Measurements from ENCODE around the gene TBX2. TPM values are rescaled to one million over a fixed set of nuclear protein-coding genes. Genes with fewer than 3 reads are reported as not detected.

Gene TBX2
- total and polyA plus RNA-seq, 2 experiments from 2014 or later = 212 to 228 TPM

- Histone ChIP-seq H3K9me3 (ENCODE audit: low read depth) (no peaks in the 10 kb centered on the region), H3K27ac (no peak overlapping the region), H3K27me3 (peaks cover 88% of the 10 kb centered on the region), H3K36me3 (no peaks in the 10 kb centered on the region), H3K4me1 (ENCODE audit: low read depth) (no peaks in the 10 kb centered on the region), H3K4me3 (no peak overlapping the region)
- TF ChIP-seq, protein P1, sequence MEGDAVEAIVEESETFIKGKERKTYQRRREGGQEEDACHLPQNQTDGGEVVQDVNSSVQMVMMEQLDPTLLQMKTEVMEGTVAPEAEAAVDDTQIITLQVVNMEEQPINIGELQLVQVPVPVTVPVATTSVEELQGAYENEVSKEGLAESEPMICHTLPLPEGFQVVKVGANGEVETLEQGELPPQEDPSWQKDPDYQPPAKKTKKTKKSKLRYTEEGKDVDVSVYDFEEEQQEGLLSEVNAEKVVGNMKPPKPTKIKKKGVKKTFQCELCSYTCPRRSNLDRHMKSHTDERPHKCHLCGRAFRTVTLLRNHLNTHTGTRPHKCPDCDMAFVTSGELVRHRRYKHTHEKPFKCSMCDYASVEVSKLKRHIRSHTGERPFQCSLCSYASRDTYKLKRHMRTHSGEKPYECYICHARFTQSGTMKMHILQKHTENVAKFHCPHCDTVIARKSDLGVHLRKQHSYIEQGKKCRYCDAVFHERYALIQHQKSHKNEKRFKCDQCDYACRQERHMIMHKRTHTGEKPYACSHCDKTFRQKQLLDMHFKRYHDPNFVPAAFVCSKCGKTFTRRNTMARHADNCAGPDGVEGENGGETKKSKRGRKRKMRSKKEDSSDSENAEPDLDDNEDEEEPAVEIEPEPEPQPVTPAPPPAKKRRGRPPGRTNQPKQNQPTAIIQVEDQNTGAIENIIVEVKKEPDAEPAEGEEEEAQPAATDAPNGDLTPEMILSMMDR (IDR thresholded peaks at IDR 0.05; ENCODE audit: low read depth, low read length) = no peak
- DNase-seq (ENCODE audit: low read depth in 1 of 2, low spot score in 1 of 2) = no peak
Observed at GRCh38 chr17:61450641-61451537, 51.2 kb downstream of the TBX2 start.

GRCh38 chr17:61451538-61452300 is 52.1 kb downstream of the TBX2 start:
- DNase-seq (ENCODE audit: low read depth in 1 of 2, low spot score in 1 of 2) = peak in 1 of 2 donors; percentile 13
- no peak overlapping the region for H3K27ac ChIP-seq
- H3K9me3 ChIP-seq (ENCODE audit: low read depth) = no peaks in the 10 kb centered on the region
- H3K4me1 ChIP-seq (ENCODE audit: low read depth) = no peaks in the 10 kb centered on the region
- TF ChIP-seq, protein P1 (IDR thresholded peaks at IDR 0.05; ENCODE audit: low read depth, low read length) = no peak
- H3K4me3 ChIP-seq = peak overlapping the region; percentile 7
- H3K27me3 ChIP-seq = peaks cover 96% of the 10 kb centered on the region
- H3K36me3 ChIP-seq = no peaks in the 10 kb centered on the region

GRCh38 chr17:61452301-61453290 is 53.0 kb downstream of the TBX2 start, which contains the start of gene TBX4:
TSS of gene TBX4 (plus strand) at chr17:61452422. CDS start at chr17:61456491, 4,069 bp downstream.
- Histone ChIP-seq H3K4me1 (ENCODE audit: low read depth) (no peaks in the 10 kb centered on the region), H3K27ac (no peak within 1 kb of the TSS), H3K4me3 (peak within 1 kb of the TSS; percentile 7), H3K9me3 (ENCODE audit: low read depth) (no peaks in the 10 kb centered on the region), H3K36me3 (no peaks in the 10 kb centered on the region), H3K27me3 (peaks cover 98% of the 10 kb centered on the region)
- no peak for DNase-seq (ENCODE audit: low read depth in 1 of 2, low spot score in 1 of 2)
- TF ChIP-seq, protein P1 (IDR thresholded peaks at IDR 0.05; ENCODE audit: low read depth, low read length) = no peak

- DNase-seq (ENCODE audit: low read depth in 1 of 2, low spot score in 1 of 2) = peak in 1 of 2 donors; percentile 19
- TF ChIP-seq, protein P1 (IDR thresholded peaks at IDR 0.05; ENCODE audit: low read depth, low read length) = no peak
- peaks cover 98% of the 10 kb centered on the region for H3K27me3 ChIP-seq
- H3K4me1 ChIP-seq (ENCODE audit: low read depth) = no peaks in the 10 kb centered on the region
- H3K36me3 ChIP-seq = no peaks in the 10 kb centered on the region
- no peak overlapping the region for H3K4me3 ChIP-seq
- H3K9me3 ChIP-seq (ENCODE audit: low read depth) = no peaks in the 10 kb centered on the region
- H3K27ac ChIP-seq = no peak overlapping the region
Observed at GRCh38 chr17:61453566-61454380, 54.1 kb downstream of the TBX2 start.

Data from cardiac muscle cell (in vitro differentiated cells and primary cell).